Choroid plexus epithelial cell (primary cell): Measurements from ENCODE around the gene DMAC2L.
"Not testable (repeated sequence)": the region's sequence is repeated elsewhere in the genome, so short reads cannot be mapped to it uniquely, and the experiment has no call there.

Experiments
- DNase-seq: peaks from one replicate; pipeline ENCODE4 v3.0.0-alpha.2; 2010; ENCODE audit warnings: low read depth
- H3K4me3 ChIP-seq: 2 replicates; pipeline ENCODE4 v1.5.1; 2011; ENCODE audit warnings: low read depth, mild to moderate bottlenecking, control low read depth, low read length, moderate library complexity
- CTCF ChIP-seq: conservative IDR thresholded peaks from 2 replicates; pipeline ENCODE4 v1.5.1; 2011; ENCODE audit warnings: low read depth, mild to moderate bottlenecking, control low read depth, inconsistent platforms, low read length, moderate library complexity

DMAC2L gene

GRCh38 chr14:50310445-50310844, 1.7 kb upstream of the DMAC2L start:
- no peak for TF ChIP-seq CTCF
- H3K4me3 ChIP-seq = no peak overlapping the region
- no peak for DNase-seq

GRCh38 chr14:50311337-50311971, 670 bp upstream of the DMAC2L start:
- DNase-seq = peak; percentile 29
- peak; percentile 43 for TF ChIP-seq CTCF
- peak overlapping the region; percentile 95 for H3K4me3 ChIP-seq

GRCh38 chr14:50312734-50313054, 570 bp downstream of the DMAC2L start:
- peak overlapping the region; percentile 95 for H3K4me3 ChIP-seq
- DNase-seq = peak; percentile 59
- peak; percentile 20 for TF ChIP-seq CTCF

- not testable (repeated sequence) for H3K4me3 ChIP-seq, DNase-seq
Observed at GRCh38 chr14:50314098-50314497, 2.0 kb downstream of the DMAC2L start.

GRCh38 chr14:50318031-50318626, 6.0 kb downstream of the DMAC2L start:
- TF ChIP-seq CTCF = peak; percentile 63
- no peak overlapping the region for H3K4me3 ChIP-seq
- DNase-seq = peak; percentile 78

- TF ChIP-seq CTCF = no peak
- H3K4me3 ChIP-seq = no peak overlapping the region
- DNase-seq = peak; percentile 42
Observed at GRCh38 chr14:50319293-50319692, 7.2 kb downstream of the DMAC2L start.

GRCh38 chr14:50319721-50320120, 7.6 kb downstream of the DMAC2L start:
- no peak overlapping the region for H3K4me3 ChIP-seq
- DNase-seq = peak; percentile 15
- TF ChIP-seq CTCF = no peak

GRCh38 chr14:50320283-50320682, 8.2 kb downstream of the DMAC2L start:
- no peak for TF ChIP-seq CTCF
- peak; percentile 85 for DNase-seq
- no peak overlapping the region for H3K4me3 ChIP-seq
